ENCODE data around the gene GNLY.
"Not testable (repeated sequence)": the region's sequence is repeated elsewhere in the genome, so short reads cannot be mapped to it uniquely, and the experiment has no call there.

Gene GNLY

GRCh38 chr2:85650456-85650855 lies 43.7 kb upstream of the GNLY start:
- no peak for DNase-seq (ENCODE audit: extremely low read depth, low read depth)
- no peak overlapping the region for H3K4me3 ChIP-seq (replicated peaks; ENCODE audit: low read depth, low read length)
- TF ChIP-seq CTCF (IDR thresholded peaks at IDR 0.05; ENCODE audit: low read depth, low read length, missing control alignments) = no peak

DNA sequence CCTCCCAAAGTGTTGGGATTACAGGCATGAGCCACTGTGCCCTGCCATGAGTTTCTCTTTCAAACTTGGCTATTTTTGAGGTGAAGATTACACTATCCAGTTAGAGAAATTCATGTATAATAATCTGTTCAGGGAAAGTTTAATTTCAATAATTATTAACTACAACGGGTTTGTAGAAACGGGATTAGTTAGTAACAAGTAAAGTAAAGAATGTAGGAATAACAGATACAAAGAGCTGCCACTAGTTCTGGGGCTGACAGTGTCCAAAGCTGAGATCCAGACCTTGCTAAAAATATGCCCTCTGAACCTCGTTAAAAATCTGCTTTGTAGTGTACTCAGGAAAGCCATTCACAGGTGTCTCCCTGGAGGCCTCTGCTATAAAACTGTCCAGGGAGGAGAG lies 43.1 kb upstream of the GNLY start:
- H3K4me3 ChIP-seq (replicated peaks; ENCODE audit: low read depth, low read length) = no peak overlapping the region
- no peak for DNase-seq (ENCODE audit: extremely low read depth, low read depth)
- no peak for TF ChIP-seq CTCF (IDR thresholded peaks at IDR 0.05; ENCODE audit: low read depth, low read length, missing control alignments)

GRCh38 chr2:85652056-85652455 lies 42.1 kb upstream of the GNLY start:
- H3K4me3 ChIP-seq (replicated peaks; ENCODE audit: low read depth, low read length) = no peak overlapping the region
- TF ChIP-seq CTCF (IDR thresholded peaks at IDR 0.05; ENCODE audit: low read depth, low read length, missing control alignments) = no peak
- DNase-seq (ENCODE audit: extremely low read depth, low read depth) = no peak

DNA sequence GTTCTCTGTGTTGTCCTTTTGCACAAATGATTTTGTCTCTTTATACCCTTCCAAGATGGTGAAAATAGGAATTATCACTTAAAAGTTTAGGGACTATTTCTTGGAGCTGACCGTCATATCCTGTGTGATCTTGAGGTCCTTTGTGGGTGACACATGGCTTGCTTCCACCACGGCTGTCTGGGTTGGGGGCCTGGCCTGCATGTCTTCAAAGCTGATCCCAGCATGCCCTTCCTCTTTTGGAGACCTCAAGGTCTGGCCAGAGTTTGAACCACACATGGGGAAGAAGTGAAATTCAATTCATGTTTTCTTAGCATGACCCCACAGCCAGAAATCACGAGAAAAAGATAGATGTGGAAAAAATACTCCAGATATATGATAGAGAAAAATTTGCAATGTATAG lies 40.2 kb upstream of the GNLY start:
- H3K4me3 ChIP-seq (replicated peaks; ENCODE audit: low read depth, low read length) = no peak overlapping the region
- DNase-seq (ENCODE audit: extremely low read depth, low read depth) = no peak
- no peak for TF ChIP-seq CTCF (IDR thresholded peaks at IDR 0.05; ENCODE audit: low read depth, low read length, missing control alignments)

GRCh38 chr2:85655961-85656417 lies 38.2 kb upstream of the GNLY start:
- TF ChIP-seq CTCF (IDR thresholded peaks at IDR 0.05; ENCODE audit: low read depth, low read length, missing control alignments) = no peak
- DNase-seq (ENCODE audit: extremely low read depth, low read depth) = no peak
- no peak overlapping the region for H3K4me3 ChIP-seq (replicated peaks; ENCODE audit: low read depth, low read length)

- H3K4me3 ChIP-seq (replicated peaks; ENCODE audit: low read depth, low read length) = no peak overlapping the region
- TF ChIP-seq CTCF (IDR thresholded peaks at IDR 0.05; ENCODE audit: low read depth, low read length, missing control alignments) = no peak
- no peak for DNase-seq (ENCODE audit: extremely low read depth, low read depth)
Measured at GRCh38 chr2:85656468-85656867, 37.7 kb upstream of the GNLY start.

DNA sequence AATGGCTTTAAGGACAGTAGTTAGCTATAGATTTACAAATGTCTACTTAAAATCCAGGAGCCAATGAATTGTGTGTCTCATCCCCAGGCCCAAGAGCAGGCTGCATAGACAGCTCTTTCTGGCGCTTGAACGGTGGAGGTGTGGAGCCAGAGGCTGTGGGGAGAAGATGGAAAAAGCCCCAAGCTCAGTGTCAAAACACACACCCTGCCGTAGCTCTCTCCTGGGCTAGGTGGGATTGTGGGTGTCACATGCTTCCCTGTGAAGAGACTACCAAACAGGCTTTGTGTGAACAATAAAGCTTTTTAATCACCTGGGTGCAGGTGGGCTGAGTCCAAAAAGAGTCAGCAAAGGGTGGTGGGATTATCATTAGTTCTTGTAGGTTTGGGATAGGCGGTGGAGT lies 36.8 kb upstream of the GNLY start:
- not testable (repeated sequence) for H3K4me3 ChIP-seq (replicated peaks; ENCODE audit: low read depth, low read length)

More for the DNA sequence above, 36.8 kb upstream of the GNLY start:
- DNase-seq (ENCODE audit: extremely low read depth, low read depth) = not testable (repeated sequence)

All from HFF-Myc (cell line).